AG04449 (cell line): ENCODE measurements around the gene OTOG.

Experiments
- CTCF ChIA-PET: fragments of 350-600 bp; formaldehyde crosslinking; extraction: SDS; loops from one replicate; lab custom pipeline; 2021; ENCODE audit warnings: antibody characterized with exemption; lab: Yijun Ruan, JAX
- POLR2A ChIA-PET: fragments of 400-600, 350-600 bp; formaldehyde crosslinking; extraction: SDS; loops from one replicate; lab custom pipeline; 2020; ENCODE audit warnings: antibody characterized with exemption, inconsistent platforms; lab: Yijun Ruan, JAX
- DNase-seq: peaks from one replicate; pipeline ENCODE4 v3.0.0-alpha.2; 2010; ENCODE audit warnings: low read depth, low spot score
- H3K4me3 ChIP-seq: 2 replicates; pipeline ENCODE4 v1.5.1; 2011; ENCODE audit warnings: low read depth, mild to moderate bottlenecking, control low read depth, low read length
- CTCF ChIP-seq: IDR thresholded peaks from one replicate; pipeline ENCODE4 v1.5.1; 2011; ENCODE audit warnings: mild to moderate bottlenecking, moderate library complexity, low read length, control low read depth, inconsistent platforms; ENCODE audit not compliant: insufficient read depth; ENCODE audit errors: missing control alignments

Gene OTOG

GRCh38 chr11:17672469-17672868 is 125.4 kb downstream of the OTOG start:
- CTCF ChIA-PET: no interaction called here
- POLR2A ChIA-PET: no interaction called here
- no peak for TF ChIP-seq CTCF

GRCh38 chr11:17673951-17674350 is 126.9 kb downstream of the OTOG start:
- DNase-seq: no peak
- ChIA-PET POLR2A (no interaction called here), CTCF (no interaction called here)
- no peak for TF ChIP-seq CTCF
- no peak overlapping the region for H3K4me3 ChIP-seq

More at GRCh38 chr11:17672469-17672868, 125.4 kb downstream of the OTOG start:
- DNase-seq: no peak
- no peak overlapping the region for H3K4me3 ChIP-seq

- CTCF ChIA-PET: interaction anchor here (1.3 kb wide), 1 partner anchor 296 kb away, joined by 3 read pairs; no protein-coding TSS in a partner anchor
- POLR2A ChIA-PET: no interaction called here
- no peak for DNase-seq
- no peak overlapping the region for H3K4me3 ChIP-seq
- TF ChIP-seq CTCF: no peak
Measured at GRCh38 chr11:17682848-17683247, 135.8 kb downstream of the OTOG start.

- no peak for DNase-seq
- ChIA-PET POLR2A (no interaction called here), CTCF (interaction anchor here (1.3 kb wide), 1 partner anchor 295 kb away, joined by 3 read pairs; no protein-coding TSS in a partner anchor)
- TF ChIP-seq CTCF: no peak
- H3K4me3 ChIP-seq: no peak overlapping the region
Measured at GRCh38 chr11:17683377-17684161, 136.5 kb downstream of the OTOG start.

GRCh38 chr11:17684550-17684949 is 137.5 kb downstream of the OTOG start:
- no peak for TF ChIP-seq CTCF
- ChIA-PET CTCF (no interaction called here), POLR2A (no interaction called here)
- no peak for DNase-seq
- H3K4me3 ChIP-seq: no peak overlapping the region

GRCh38 chr11:17686231-17686980 is 139.3 kb downstream of the OTOG start:
- ChIA-PET POLR2A (no interaction called here), CTCF (no interaction called here)
- no peak for DNase-seq
- no peak for TF ChIP-seq CTCF
- H3K4me3 ChIP-seq: no peak overlapping the region
